D721Med (cell line): ENCODE measurements around the gene MPST.

Experiments used
- DNase-seq: peaks from one replicate; pipeline ENCODE4 v3.0.0; 2011; ENCODE audit warnings: low spot score; ENCODE audit not compliant: insufficient read length
- FAIRE-seq: peaks from 2 replicates; lab custom pipeline; 2011; peaks lifted over from hg19 to GRCh38; lab: Jason Lieb, UNC
- CTCF ChIP-seq: IDR thresholded peaks from 2 replicates; pipeline ENCODE4 v1.5.1; 2012; ENCODE audit warnings: mild to moderate bottlenecking, control low read depth; ENCODE audit not compliant: insufficient read depth; ENCODE audit errors: missing control alignments

The MPST gene

GRCh38 chr22:37030560-37031281 is 11.2 kb downstream of the MPST start:
- DNase-seq (no peak), FAIRE-seq (no peak)
- TF ChIP-seq CTCF = no peak

- FAIRE-seq (no peak), DNase-seq (no peak)
- no peak for TF ChIP-seq CTCF
Observed at GRCh38 chr22:37032134-37032534, 12.6 kb downstream of the MPST start.

GRCh38 chr22:37032535-37033460 is 13.3 kb downstream of the MPST start:
- FAIRE-seq (no peak), DNase-seq (no peak)
- TF ChIP-seq CTCF = no peak

- DNase-seq (no peak), FAIRE-seq (no peak)
- no peak for TF ChIP-seq CTCF
Observed at GRCh38 chr22:37033605-37034430, 14.3 kb downstream of the MPST start.

- FAIRE-seq (no peak), DNase-seq (no peak)
- TF ChIP-seq CTCF = no peak
Observed at GRCh38 chr22:37036655-37037377, 17.3 kb downstream of the MPST start.

- no peak for TF ChIP-seq CTCF
- no peak for FAIRE-seq
- DNase-seq = no peak
Observed at GRCh38 chr22:37037669-37038068, 18.1 kb downstream of the MPST start.
